NCI-H510A (cell line): ENCODE measurements around the gene IFI6.

Experiments used
- DNase-seq: peaks from one replicate; lab custom pipeline; 2025; lab: John Stamatoyannopoulos, UW

Gene IFI6

DNA sequence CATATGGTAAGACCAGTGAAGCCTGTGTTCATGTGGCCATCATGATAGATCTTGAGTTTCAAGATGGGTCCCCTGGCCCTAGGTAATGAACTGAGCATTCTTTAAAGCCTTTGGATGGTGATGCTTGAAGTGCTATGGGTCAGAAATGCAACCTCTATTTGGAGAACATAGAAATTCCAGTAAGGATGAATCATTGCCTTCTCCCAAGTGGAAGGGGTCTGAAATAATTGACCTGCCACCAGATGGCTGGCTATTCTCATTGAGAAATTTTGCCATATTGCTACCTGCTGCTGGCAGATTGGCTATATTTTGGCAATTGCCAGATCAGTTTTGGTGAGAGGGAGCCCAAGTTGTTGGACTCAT is 739 bp upstream of the IFI6 start:
- DNase-seq, result no peak

DNA sequence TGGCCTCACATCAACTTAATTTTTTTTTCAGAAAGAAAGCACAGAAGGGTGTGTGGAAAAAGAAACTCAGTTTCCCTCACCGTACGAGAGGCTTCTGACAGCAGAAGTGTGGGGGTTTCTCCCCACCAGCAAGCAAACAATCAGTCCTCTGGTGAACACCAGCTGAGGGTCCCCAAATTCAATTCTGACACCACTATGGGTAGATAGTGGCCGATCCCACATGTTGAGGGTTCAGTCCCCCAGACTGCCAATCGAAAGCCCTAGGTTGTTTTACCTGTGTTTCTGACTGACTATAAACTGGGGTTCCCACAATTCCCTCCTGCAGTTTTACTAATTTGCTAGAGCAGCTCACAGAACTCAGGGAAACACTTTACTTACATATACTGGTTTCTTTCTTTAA is 2.1 kb downstream of the IFI6 start:
- DNase-seq, result no peak

DNA sequence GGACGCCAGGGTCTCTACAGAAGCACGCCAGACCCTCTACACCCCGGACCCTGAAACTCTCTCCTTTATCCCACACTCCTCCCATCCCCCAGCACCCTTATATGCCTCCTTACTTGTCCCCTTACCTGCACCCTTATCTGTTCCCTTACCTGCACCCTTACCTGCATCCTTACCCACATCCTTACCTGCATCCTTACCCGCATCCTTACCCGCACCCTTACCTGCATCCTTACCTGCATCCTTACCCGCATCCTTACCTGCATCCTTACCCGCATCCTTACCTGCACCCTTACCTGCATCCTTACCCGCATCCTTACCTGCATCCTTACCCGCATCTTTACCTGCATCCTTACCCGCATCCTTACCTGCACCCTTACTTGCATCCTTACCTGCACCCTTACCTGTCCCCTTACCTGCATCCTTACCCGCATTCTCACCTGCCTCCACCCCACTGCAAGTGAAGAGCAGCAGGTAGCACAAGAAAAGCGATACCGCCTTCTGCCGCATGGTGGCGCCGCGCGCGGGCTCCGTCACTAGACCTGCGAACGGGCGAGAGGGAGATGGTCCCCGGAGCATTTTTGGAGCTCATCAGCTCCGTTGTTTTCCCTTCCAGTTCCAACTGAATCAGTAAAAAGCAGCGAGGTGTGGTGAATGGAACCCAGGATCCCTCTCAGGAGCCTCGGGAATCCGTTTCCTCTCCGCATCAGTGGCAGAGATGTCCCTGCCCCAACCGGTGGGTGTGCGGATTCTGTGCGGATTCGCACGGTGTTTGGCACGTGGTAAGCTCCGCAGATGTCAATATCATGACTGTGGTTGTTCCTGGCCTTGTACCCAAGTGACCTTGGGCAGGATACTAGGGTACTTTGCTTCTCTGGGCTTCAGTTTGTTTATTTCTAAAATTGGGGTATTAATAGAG is 2.9 kb downstream of the IFI6 start:
- DNase-seq, result peak; percentile 27

DNA sequence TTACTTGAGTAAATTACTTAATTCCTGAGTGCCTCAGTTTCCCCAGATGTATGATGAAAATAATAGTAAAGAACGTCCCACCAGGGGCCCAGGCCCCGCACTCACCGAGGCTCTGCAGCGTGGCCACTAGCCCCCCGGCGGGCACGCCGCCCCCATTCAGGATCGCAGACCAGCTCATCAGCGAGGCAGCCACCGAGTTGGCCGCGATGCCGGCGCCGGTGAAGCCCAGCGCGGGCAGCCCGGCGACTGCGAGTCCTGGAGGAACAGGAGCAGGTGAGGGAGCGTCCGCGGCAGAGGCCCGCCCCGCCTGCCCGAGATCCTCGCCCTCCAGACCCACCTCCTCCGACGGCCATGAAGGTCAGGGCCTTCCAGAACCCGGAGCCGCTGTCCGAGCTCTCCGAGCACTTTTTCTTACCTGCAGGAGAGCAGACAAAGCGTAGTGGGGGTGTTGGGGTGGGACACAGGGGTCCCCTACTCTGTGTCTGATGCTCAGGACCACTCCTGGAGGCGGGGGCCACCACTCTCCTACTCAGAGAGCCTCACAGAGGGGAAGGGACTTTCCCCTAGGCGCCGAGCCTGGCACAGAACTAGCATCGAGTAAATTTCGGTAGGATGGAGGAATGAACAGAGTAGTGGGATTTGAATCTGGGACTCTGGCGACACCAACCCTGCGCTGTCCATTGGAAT is 3.7 kb downstream of the IFI6 start:
- DNase-seq, result no peak

DNA sequence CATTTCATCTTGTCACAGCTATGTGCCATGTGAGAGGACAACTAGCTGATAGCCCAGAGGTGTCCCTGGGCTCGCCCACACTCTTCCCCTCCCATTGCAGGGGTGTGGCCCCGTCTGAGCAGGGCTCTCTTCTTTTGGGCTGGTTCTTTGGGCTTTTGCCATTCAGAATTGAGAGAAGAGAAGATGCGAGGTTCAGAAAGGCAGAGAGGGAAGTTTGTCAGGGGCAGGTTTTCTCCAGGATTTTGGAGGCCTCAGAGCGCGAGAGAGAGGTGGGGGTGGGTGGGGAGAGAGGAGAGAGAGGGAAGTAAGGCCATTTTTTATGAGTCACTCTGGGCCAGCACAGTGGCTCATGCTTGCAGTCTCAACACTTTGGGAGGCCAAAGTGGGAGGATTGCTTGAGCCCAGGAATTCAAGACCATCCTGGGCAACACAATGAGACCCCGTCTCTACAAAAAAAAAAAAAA is 5.2 kb downstream of the IFI6 start:
- DNase-seq, result no peak

DNA sequence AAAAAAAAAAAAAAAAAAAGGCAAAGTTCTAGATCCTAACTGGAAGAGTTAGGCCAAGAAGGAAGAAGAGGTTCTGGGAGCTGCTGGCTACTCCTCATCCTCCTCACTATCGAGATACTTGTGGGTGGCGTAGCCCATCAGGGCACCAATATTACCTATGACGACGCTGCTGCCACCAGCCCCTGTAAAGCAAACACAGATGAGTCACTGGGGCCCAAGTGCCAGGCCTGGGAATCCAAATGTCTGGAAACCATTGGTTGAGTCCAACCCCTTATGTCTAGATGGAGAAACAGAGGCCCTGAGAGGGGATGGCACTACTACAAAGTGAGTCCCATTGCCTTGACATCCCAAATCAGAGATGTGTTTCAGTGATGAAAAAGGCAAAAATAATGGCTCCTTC is 5.7 kb downstream of the IFI6 start:
- DNase-seq, result no peak

DNA sequence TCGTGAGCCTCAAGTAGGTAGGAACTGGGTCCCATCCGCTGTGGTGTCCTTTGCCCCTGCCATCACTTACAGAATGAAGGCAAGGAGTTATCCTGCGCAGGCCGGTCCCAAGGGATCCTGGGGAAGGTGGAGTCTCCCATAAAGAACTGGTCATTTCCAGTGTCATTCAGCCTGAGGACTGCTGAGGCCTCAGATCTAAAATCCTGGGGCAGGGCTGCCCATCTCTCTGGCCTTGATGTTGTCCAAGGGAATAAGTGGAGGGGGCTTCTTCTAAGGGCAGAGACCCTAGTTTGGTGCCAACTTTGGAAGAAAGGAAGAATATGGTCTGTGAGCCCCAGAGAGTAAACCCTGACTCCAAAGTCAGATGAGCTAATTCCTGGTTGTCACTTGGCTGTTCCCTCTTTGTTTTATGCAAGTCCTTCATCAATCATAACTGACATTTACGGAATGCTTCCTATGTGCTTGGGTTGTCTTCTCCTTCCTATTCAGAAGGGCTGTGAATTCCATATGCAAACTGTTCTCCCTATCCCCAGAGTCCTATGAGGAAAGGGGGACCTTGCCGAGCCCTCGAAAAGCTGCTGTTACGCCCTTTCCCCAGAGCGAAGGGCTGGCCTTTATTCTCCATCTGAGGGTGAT is 6.9 kb downstream of the IFI6 start:
- no peak for DNase-seq

DNA sequence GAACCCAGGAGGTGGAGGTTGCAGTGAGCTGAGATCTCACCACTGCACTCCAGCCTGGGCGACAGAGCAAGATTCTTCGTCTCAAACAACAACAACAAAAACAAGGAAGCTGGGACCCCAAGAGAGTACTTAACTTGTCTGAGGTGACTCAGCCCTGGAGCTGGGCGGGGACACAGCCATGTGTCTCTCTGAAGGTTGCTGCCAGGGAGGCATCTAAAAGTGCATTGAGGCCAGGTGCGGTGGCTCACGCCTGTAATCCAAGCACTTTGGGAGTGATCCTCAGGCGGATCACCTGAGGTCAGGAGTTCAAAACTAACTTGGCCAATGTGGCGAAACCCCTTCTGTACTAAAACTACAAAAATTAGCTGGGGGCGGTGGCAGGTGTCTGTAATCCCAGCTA is 7.7 kb downstream of the IFI6 start:
- DNase-seq, result no peak

DNA sequence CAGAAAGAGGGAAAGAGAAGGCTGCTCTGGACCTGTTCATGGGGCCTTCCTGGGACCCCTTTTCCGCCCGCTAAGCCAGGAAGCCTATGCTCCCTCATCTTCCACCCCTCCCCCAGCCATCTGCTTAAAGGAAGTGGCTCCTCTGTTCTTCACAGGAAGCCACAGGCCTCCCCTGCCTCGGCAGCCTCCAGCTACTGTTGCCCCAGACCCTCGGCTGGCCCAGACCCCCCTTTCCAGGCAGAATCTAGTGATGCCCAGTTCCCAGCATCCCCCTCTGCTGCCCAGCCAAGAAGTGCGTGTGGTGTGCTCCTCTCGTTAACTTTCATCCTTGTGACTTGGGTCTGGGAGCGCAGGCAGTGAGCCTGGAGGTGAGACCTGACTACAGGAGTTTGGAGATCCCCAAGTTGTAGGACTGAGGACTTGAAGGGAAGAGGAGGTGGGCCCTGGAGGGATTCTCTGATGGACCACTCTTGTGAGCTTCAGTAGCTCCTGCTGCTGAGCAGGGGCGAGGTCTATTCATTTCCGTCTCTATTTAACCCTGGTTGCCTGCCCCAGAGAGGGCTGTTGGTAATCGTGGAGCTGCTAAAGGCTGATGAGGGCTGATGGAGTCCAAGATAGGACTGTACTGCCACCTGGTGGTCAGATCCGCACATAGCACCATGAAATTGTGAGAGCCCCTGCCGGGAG is 9.1 kb downstream of the IFI6 start:
- DNase-seq, result peak; percentile 49

DNA sequence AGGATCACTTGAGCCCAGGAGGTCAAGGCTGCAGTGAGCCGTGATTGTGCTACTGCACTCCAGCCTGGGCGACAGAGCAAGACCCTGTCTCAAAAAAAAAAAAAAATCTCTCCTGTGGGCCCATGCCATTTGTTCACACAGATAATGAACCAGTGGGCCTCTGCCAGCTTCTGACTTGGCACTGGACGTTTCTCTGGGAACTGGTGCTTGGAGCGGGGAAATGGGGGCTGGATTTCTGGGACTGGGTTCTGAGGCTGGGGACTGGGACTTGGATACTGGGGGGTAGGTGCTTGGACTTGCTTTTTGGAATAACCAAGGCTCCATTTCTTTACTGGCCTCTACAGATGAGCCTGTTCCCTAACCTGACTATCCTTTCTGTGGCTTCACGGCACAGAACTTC is 9.7 kb downstream of the IFI6 start:
- DNase-seq, result no peak

DNA sequence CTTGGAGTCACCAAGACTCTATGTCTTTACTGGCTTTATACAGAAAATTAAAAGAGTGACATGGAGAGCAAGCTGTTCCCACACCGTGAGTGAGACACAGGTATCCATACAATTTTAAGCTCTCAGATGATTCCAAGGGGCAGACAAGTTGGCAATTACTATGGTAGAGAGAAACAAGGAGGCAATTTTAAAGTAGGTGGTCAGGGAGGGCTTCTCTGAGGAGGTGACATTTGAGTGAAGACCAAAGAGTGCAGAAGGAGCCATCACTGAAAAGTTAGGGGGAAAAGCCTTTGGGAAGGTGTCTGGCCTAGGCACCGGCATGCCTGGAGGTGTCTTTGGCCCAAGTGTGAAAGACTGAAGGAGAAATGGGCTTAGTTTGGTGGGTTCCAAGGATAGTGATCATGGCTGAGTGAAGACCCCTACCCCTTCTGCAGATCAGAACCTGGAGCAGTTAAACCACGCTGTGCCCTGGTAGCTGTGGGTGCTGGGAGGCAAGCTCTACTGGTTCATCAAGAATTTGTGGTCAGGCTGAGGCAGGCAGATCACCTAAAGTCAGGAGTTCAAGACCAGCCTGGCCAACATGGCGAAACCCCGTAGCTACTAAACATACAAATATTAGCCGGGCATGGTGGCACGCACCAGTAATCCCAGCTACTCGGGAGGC is 10.4 kb downstream of the IFI6 start:
- DNase-seq, result no peak

DNA sequence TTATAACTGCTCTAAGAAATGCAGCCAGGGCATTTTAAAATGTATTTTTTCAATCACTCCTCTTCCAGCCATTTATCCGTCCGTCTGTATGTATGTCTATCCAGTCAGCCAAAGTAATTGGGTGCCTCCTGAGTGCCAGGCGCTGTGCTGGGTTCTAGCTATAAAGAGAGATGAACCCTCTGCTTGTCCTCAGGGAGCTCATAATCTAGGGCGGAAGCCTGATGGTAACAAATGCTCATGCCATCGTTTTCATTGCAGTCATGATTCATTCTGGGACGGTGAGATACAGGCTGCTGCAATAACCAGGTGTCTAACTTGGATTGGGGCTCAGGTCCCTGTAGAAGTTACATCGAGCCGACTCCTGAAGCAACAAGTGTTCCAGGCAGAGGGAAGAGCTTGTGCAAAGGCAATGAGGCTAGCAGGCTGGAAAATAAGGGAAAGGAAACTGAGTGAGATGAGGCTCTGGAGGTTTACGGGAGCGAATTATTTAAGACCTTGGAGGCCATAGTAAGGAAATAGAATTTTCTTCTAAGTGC is 11.6 kb downstream of the IFI6 start:
- DNase-seq, result no peak

DNA sequence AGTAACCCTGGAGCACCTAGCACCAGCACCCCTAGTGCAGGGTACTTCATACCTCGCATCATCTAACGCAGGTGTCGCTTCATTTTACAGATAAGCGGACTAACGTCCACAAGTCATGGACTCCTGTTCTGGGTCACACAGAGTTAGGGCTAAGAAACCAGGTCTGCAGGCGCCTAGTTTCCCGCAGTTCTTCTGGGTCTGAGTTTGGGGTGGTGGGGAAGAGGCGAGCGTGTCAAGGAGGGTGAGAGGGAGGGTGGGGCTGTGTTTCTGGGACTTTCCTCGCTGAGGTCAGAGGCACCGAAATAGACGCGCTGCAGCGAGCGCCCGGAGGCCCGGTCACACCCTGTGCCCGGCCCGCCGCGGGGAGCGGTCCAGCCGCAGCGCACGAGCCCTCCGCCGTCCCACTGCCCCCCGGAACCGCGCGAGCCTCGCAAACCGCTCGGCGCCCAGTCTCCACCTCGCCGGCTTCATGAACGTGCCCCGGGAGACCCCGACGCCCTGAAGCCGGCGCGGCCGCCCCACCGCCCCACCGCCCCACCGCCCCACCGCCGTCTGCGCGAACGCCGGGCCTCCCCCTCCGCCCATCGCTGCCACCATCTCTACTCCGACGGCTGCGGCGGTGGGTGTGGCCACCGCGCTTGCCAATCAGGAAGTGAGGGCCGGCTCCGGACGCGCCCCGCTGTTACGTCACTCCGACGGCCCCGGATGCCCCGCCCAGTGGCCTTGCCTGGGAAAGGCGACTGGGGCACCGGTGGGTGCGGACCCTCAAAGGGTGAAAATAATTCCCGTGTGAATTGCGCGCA is 12.3 kb downstream of the IFI6 start:
- peak; percentile 78 for DNase-seq

DNA sequence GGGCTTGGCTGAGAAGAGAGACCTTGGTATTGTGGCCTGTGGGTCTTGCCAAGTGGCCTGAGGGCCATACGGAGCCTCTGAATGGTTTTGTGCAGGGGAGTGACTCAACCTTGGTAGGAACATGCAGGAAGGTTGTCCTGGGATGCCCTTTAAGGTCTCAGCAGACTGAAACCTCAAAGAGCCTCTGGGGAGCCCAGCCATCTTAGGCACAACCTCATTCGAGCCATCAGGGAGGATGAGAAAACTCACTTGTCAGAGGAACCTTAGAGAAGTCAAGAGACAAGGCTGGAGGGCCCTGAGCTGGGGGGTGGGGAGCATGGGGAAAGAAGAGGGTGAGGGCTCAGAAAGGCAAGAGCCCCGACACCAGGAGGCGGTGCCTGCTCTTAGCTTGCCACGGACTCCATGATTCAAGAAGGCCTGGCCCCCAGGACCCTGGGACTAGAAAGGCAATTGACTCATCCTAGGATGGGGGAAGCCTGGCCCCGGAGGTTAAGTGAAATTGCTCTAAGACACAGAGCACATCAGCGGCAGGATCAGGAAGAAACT is 13.0 kb downstream of the IFI6 start:
- no peak for DNase-seq

DNA sequence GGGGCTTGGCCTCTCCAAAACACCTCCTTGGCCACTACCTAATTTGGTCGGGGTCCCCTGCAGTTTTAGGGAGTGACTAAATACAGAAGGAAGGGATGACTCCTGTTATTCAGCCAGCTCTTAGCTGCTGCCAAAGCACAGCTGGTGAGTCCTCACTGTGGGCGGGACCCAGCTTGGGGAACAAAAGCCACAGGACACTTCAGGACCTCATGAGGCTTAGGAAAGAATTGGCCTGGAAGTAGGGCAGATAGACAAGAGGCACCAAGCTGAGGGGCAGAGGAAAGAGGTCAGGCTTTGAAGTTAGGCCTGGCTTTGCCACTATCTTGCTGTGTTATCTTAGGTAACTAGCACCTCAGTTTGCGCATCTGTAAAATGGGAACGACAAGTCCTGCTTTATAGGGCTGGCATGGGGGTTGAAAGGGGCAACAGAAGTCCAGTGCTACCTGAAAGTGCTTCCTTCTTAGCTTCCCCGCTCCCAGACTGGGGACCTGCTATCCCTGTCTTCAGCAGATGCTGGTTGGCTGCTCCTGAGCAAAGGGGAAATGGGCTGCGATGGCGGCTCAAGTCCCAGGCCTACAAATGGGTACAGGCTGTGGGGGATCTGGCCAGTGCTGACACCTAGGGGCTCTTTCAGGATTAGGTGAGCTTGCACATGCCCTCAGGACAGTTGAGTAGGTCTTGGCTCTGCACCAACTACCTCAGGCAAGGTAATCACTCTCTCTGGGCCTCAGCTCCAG is 15.7 kb downstream of the IFI6 start:
- DNase-seq, result no peak

DNA sequence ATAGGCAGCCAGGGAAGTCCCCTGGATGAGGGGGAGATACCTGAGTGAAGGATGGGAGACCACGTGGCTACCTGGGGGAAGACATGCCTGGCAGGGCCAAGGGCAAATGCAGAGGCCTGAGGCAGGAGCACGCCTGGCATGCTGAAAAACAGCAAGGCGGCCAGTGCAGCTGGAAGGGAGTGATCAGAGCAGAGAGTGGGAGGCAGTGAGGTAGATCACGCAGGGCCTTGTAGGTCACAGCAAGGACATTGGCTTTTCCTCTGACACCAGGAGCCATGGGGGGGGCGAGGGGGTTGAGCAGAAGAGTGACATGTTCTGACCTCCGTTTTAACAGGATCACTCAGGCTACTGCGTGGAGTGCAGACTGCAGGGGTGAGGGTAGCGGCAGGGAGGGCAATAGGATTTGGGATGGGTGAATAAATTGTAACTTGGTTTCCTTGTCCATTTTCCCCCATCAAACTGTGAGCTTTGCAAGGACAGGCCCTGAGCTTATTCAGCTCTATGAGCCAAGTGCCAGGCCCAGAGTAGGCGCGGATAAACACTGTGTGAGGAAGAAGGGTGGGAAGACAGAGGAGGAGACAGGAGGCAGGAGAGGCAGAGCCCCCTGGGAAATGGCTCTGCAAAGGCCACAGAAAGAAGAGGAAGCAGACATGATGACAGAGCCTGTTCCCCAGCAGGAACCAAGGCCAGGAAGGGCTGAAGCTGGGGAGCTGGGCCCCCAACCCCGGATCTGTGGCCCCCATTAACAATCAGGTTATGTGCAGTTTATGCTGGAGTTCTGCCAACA is 16.6 kb downstream of the IFI6 start:
- no peak for DNase-seq

DNA sequence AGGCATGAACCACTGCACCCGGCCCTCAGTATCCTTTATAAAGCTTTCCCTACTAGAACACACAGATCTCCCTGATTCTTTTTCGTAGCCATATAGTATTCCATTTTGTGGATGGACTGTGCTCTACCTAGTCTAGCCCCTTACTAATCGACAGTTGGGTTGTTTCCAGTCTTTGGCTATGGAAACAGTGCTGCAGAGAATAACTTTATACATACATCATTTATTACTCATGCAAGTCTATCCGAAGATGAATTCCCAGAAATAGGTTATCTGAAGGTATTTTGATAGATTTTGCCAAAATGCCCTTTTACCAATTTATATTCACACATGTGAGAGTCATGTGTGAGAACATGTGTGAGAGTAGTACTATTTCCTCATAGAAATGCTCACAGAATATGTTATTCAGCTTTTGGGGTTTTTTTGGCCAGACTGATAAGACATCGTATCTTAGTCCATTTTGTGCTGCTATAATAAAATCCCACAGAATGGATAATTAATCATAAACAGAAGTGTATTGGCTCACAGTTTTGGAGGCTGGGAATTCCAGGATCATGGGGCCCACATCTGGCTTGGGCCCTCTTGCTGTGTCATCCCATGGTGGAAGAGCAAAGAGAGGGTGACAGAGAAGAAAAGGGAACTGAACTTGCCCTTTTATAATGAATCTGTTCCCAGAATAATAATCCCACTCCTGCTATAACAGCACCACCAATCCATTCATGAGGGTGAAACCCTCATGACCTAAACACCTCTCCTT is 19.7 kb downstream of the IFI6 start:
- no peak for DNase-seq

DNA sequence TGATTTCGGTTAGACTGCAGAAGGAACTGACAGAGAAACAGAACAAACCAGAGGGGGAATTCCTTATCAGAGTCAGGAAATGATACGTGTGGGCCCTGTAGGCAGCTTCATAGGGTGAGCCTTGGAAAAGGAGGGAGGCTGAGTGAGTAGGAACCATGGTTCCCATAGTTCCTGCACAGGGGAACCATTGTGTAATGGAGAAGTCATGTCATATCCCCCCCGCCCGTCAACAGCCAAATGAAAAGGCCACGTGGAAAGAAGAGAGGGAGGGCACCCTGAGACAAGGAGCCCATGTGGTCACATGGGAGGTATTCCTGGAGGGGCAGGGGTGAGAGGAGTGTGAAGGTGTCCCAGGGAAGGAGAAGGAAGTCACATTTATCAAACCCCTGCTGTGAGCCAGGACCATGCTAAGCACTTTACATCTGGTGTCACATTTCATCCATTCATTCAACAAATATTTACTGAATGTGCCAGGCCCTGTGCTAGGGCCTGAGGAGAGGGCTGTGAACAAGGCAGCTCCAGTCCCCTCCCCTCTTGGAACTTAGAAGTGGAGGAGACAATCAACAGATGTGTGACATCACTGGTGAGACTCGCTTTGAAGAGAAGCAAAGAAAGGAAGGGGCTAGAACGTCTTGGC is 21.3 kb downstream of the IFI6 start:
- peak; percentile 78 for DNase-seq
